HS-5 (cell line): ENCODE results near the gene IL34.
"Not testable (repeated sequence)": the region's sequence is repeated elsewhere in the genome, so short reads cannot be mapped to it uniquely, and the experiment has no call there.

Experiments
- DNase-seq: peaks from one replicate; pipeline ENCODE4 v3.0.0-alpha.2; 2012; ENCODE audit warnings: low read depth

Gene IL34

GRCh38 chr16:70646260-70647241 lies at the start of gene IL34:
Gene IL34 (plus strand): TSS chr16:70646559. CDS start chr16:70646948, 389 bp downstream.
- no peak for DNase-seq

GRCh38 chr16:70597135-70597835 lies 49.1 kb upstream of the IL34 start:
- DNase-seq: no peak

- no peak for DNase-seq
These were observed 47.3 kb upstream of the IL34 start for GRCh38 chr16:70598937-70599503.

- no peak for DNase-seq
These were observed 45.6 kb upstream of the IL34 start for GRCh38 chr16:70600730-70601129.

GRCh38 chr16:70601576-70602575 lies 44.5 kb upstream of the IL34 start:
- no peak for DNase-seq

- DNase-seq: no peak
These were observed 43.5 kb upstream of the IL34 start for GRCh38 chr16:70602831-70603230.

GRCh38 chr16:70604407-70605282 lies 41.7 kb upstream of the IL34 start:
- no peak for DNase-seq

GRCh38 chr16:70605283-70605657 lies 41.1 kb upstream of the IL34 start:
- DNase-seq: no peak

- no peak for DNase-seq
These were observed 37.8 kb upstream of the IL34 start for GRCh38 chr16:70608521-70608920.

- DNase-seq: no peak
These were observed 35.8 kb upstream of the IL34 start for GRCh38 chr16:70610273-70611223.

GRCh38 chr16:70611224-70611598 lies 35.1 kb upstream of the IL34 start:
- no peak for DNase-seq

- no peak for DNase-seq
These were observed 34.5 kb upstream of the IL34 start for GRCh38 chr16:70611785-70612303.

- DNase-seq: no peak
These were observed 33.4 kb upstream of the IL34 start for GRCh38 chr16:70612931-70613330.

GRCh38 chr16:70614208-70614951 lies 32.0 kb upstream of the IL34 start:
- DNase-seq: no peak

GRCh38 chr16:70615945-70616344 lies 30.4 kb upstream of the IL34 start:
- DNase-seq: no peak

- DNase-seq: not testable (repeated sequence)
These were observed 24.5 kb upstream of the IL34 start for GRCh38 chr16:70621864-70622263.

- no peak for DNase-seq
These were observed 18.7 kb upstream of the IL34 start for GRCh38 chr16:70627696-70628095.

- DNase-seq: no peak
These were observed 15.2 kb upstream of the IL34 start for GRCh38 chr16:70630960-70631745.
